Gastrocnemius medialis (tissue), 4 donors: ENCODE results near the gene MYH3. TPM values are rescaled to one million over a fixed set of nuclear protein-coding genes. Genes with fewer than 3 reads are reported as not detected.

Experiments
- ATAC-seq, 2 donors: fragments of 150-250 bp; one replicate each; pipeline ENCODE4 v1.9.1; 2016
- DNase-seq, 2 donors: peaks; one replicate each; pipeline ENCODE4 v3.0.0-alpha.2; 2019
- H3K27ac ChIP-seq, 4 donors: fragments of 200-600 bp; sonication (generic); 1 replicate in 1 of 4; 2 replicates in 3 of 4; pipeline ENCODE4 v1.5.1; 2016 to 2018; ENCODE audit warnings: mild to moderate bottlenecking in 2 of 4, moderate library complexity in 1 of 4
- H3K27me3 ChIP-seq, 3 donors: fragments of 200-600 bp; sonication (generic) in 2 of 3; 1 replicate in 1 of 3; 2 replicates in 2 of 3; pipeline versions ENCODE4 v1.5.1 to v1.6.0; 2016 to 2019; ENCODE audit warnings: mild to moderate bottlenecking in 1 of 3, moderate library complexity in 1 of 3
- H3K36me3 ChIP-seq, 2 donors: fragments of 200-600 bp; sonication (generic) in 1 of 2; one replicate each; pipeline ENCODE4 v1.5.1; 2017 to 2018
- H3K4me1 ChIP-seq, 2 donors: fragments of 200-600 bp; sonication (generic) in 1 of 2; one replicate each; pipeline ENCODE4 v1.5.1; 2016 to 2017; ENCODE audit warnings: mild to moderate bottlenecking in 2 of 2
- H3K4me3 ChIP-seq, 4 donors: fragments of 200-600 bp; sonication (generic) in 3 of 4; 1 replicate in 1 of 4; 2 replicates in 3 of 4; pipeline ENCODE4 v1.5.1; 2016 to 2019; ENCODE audit warnings: mild to moderate bottlenecking in 2 of 4
- H3K9me3 ChIP-seq, 3 donors: fragments of 200-600 bp; sonication (generic) in 2 of 3; 1 replicate in 1 of 3; 2 replicates in 2 of 3; pipeline ENCODE4 v1.5.1; 2016 to 2019
- CTCF ChIP-seq, 5 experiments: fragments of 450-650 bp in 3 of 5; fragments of 200-600 bp in 2 of 5; sonication (generic) in 2 of 5; IDR thresholded peaks in 4 of 5; conservative IDR thresholded peaks in 1 of 5; 1 replicate in 4 of 5; 2 replicates in 1 of 5; pipeline ENCODE4 v1.5.1; 2016 to 2019; ENCODE audit warnings: antibody characterized with exemption in 5 of 5, mild to moderate bottlenecking in 3 of 5, moderate library complexity in 3 of 5
- POLR2A ChIP-seq, 2 donors: fragments of 450-650 bp; IDR thresholded peaks; one replicate each; pipeline ENCODE4 v1.6.1; 2017; ENCODE audit warnings: antibody characterized with exemption in 2 of 2, mild to moderate bottlenecking in 2 of 2, moderate library complexity in 2 of 2
- in situ Hi-C, 4 donors: fragments of 200-750 bp; cut with MboI; loops; one replicate each; pipeline versions ENCODE4 v1.15.0 to v1.8.0; 2017; ENCODE audit warnings: low sequenced_read_pairs in 4 of 4
- intact Hi-C: fragments of 100-400 bp; cut with DNase I; formaldehyde crosslinking; loops from one replicate; pipeline ENCODE4 v1.15.1; 2023; ENCODE audit warnings: low total_unique reads
- total RNA-seq, 4 donors: library from RNA; depleted of rRNA; stranded (reverse); fragments of >200 nt; gene quantifications; one replicate each; pipeline versions ENCODE4 v1.1.0 to v1.2.3, GENCODE V29; 2016

The MYH3 gene
- total RNA-seq, 4 donors from 2014 or later, result 1.5 to 17.6 (median 5.3) TPM

DNA sequence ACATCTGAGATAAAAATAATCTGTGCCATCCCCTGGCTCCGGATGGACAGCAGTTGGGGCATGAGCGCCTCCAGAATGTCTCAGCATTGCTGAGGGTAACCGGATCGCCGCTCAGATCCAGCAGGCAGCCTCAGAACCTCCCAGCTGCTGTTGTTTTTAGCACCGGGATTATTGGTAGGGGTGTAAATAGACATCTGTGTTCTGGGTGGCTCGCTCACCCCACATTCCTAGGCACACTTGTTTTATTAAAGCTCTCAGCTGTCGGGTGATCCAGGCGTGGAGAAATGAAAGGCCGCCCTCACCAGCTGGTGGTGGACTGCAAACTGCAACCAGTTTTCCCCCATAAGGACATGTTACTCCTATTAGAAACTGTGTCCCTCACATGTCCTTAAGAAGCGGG is 32.1 kb downstream of the MYH3 start:
- H3K27ac ChIP-seq, result peak overlapping the region; percentile 68 to 84 (median 74)
- ATAC-seq (peak; percentile 59 to 80), DNase-seq (peak; percentile 56 to 75)
- in situ Hi-C loops, result loop anchor here in 3 of 4 donors (25.0 kb wide), 2 partner anchors 212 to 713 kb away; partner anchors contain the start of genes RCVRN (in 3 of the 3) and PIRT (in 1 of the 3)
- H3K27me3 ChIP-seq, result no peaks in the 10 kb centered on the region
- H3K36me3 ChIP-seq, result peaks cover 0 to 12% of the 10 kb centered on the region in 2 donors
- no peaks in the 10 kb centered on the region for H3K9me3 ChIP-seq
- H3K4me3 ChIP-seq, result no peak overlapping the region
- TF ChIP-seq CTCF (IDR thresholded peaks at IDR 0.05 in 4 of 5, conservative IDR thresholded peaks at IDR 0.05 in 1 of 5) (no peak), POLR2A (IDR thresholded peaks at IDR 0.05) (no peak)
- peaks cover 15 to 27% of the 10 kb centered on the region in 2 donors for H3K4me1 ChIP-seq
- intact Hi-C loops, result no loop called here

DNA sequence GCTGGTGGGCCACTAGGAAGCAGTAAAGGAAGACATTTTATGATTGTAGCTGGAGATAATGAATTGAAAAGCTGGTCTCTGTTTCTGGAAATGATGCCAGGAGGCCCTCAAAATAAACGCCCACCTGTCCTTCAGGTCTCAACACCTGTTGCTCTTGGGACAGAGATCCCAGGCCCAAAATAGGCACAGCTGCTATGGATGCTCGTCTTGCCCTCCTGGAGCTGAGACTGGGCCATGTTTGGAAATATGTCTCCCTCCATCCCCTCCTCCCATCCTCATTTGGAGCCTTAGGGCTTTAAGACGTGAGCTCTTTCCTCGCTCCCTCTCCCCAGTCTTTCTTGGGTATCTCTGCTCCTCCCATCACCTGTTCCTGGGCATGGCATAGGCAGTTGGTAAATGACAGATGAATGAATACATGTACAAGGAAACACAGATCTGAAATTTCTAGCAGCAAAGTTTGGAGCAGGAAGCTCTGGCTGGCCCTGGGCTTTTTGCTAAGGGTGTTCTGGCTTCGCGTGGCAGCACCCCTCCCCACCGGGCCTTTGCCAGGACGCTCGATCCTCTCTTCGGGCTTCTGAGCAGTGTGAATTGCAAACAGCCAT is 33.3 kb downstream of the MYH3 start:
- Histone ChIP-seq H3K27ac (peak overlapping the region; percentile 68 to 84 (median 74)), H3K9me3 (no peaks in the 10 kb centered on the region), H3K4me1 (peaks cover 15 to 27% of the 10 kb centered on the region in 2 donors), H3K27me3 (no peaks in the 10 kb centered on the region), H3K36me3 (peaks cover 0 to under 1% of the 10 kb centered on the region in 2 donors), H3K4me3 (no peak overlapping the region)
- intact Hi-C loops (no loop called here), in situ Hi-C loops (loop anchor here in 3 of 4 donors (25.0 kb wide), 1 partner anchor 712 kb away; the partner anchor contains the start of gene RCVRN (in 3 of the 3))
- peak; percentile 9 to 70 for ATAC-seq
- TF ChIP-seq POLR2A (IDR thresholded peaks at IDR 0.05), result no peak
- TF ChIP-seq CTCF (IDR thresholded peaks at IDR 0.05 in 4 of 5, conservative IDR thresholded peaks at IDR 0.05 in 1 of 5), result no peak
- peak in 1 of 2 donors; percentile 74 for DNase-seq

DNA sequence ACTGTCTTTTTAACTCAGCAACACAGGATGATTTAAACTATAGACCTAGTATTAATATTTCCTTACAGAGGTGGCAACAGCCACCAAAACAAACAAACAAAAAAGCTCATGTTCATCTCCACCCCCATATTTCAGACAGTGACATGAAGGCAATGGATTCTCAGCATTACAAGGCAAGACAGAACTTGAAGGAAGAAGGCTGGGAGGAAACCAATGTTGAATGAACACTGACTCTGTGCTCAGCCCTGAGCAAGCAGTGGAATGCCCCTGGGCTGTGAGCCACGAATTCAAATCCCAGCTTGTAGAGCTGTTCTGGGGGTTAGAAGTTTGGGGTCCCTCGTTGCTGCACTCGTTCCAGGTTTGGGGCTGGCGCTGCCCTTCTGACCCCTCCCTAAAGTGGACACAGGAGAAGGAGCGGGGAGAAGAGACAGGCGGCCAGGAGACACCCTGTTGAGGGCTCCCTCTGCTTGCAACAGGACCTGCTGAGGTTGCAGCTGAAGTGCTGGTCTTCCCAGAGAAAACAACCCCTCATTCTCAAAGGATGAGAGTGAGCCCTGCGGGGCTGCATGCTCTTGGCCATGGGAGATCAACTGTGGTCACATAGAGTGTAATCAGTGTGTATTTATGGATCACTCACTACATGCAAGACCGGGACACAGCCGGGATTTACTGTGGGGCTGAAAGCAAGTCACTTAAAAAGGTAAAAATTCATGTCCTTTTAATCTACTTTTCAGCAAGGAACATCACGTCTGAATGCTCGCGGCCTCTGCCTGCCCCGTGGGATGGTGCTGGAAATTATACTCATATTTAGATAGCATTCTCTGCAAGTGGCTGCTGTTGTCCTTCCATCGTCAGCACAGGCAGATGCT is 34.3 kb downstream of the MYH3 start:
- H3K27ac ChIP-seq, result peak overlapping the region; percentile 68 to 84 (median 74)
- no peak overlapping the region for H3K4me3 ChIP-seq
- peaks cover 15 to 31% of the 10 kb centered on the region in 2 donors for H3K4me1 ChIP-seq
- intact Hi-C loops, result no loop called here
- TF ChIP-seq CTCF (IDR thresholded peaks at IDR 0.05 in 4 of 5, conservative IDR thresholded peaks at IDR 0.05 in 1 of 5), result no peak
- TF ChIP-seq POLR2A (IDR thresholded peaks at IDR 0.05), result no peak
- no peaks in the 10 kb centered on the region for H3K27me3 ChIP-seq
- no peak for DNase-seq
- ATAC-seq, result peak in 1 of 2 donors; percentile 8
- in situ Hi-C loops, result loop anchor here in 3 of 4 donors (25.0 kb wide), 1 partner anchor 711 kb away; the partner anchor contains the start of gene RCVRN (in 3 of the 3)
- H3K9me3 ChIP-seq, result no peaks in the 10 kb centered on the region
- H3K36me3 ChIP-seq, result no peaks in the 10 kb centered on the region

GRCh38 chr17:10621397-10621796 is 35.7 kb downstream of the MYH3 start:
- no peaks in the 10 kb centered on the region for H3K36me3 ChIP-seq
- in situ Hi-C loops, result loop anchor here in 3 of 4 donors (25.0 kb wide), 1 partner anchor 709 kb away; the partner anchor contains the start of gene RCVRN (in 3 of the 3)
- TF ChIP-seq CTCF (IDR thresholded peaks at IDR 0.05 in 4 of 5, conservative IDR thresholded peaks at IDR 0.05 in 1 of 5) (no peak), POLR2A (IDR thresholded peaks at IDR 0.05) (no peak)
- H3K4me1 ChIP-seq, result peaks cover 15 to 40% of the 10 kb centered on the region in 2 donors
- peak in 1 of 2 donors; percentile 64 for DNase-seq
- H3K9me3 ChIP-seq, result no peaks in the 10 kb centered on the region
- peak overlapping the region in 3 of 4 donors; percentile 74 to 84 (median 75) for H3K27ac ChIP-seq
- peak; percentile 25 to 35 for ATAC-seq
- intact Hi-C loops, result no loop called here
- no peak overlapping the region for H3K4me3 ChIP-seq
- no peaks in the 10 kb centered on the region for H3K27me3 ChIP-seq
